ENCODE data around the gene BIRC2.

Gene BIRC2

GRCh38 chr11:102402548-102402947, 55.5 kb downstream of the BIRC2 start:
- DNase-seq (ENCODE audit: low read depth) = no peak

- no peak for DNase-seq (ENCODE audit: low read depth)
These were observed 58.5 kb downstream of the BIRC2 start for GRCh38 chr11:102405501-102405900.

- DNase-seq (ENCODE audit: low read depth) = no peak
These were observed 59.1 kb downstream of the BIRC2 start for GRCh38 chr11:102406099-102406498.

- no peak for DNase-seq (ENCODE audit: low read depth)
These were observed 60.9 kb downstream of the BIRC2 start for GRCh38 chr11:102407901-102408300.

GRCh38 chr11:102408339-102408738, 61.3 kb downstream of the BIRC2 start:
- DNase-seq (ENCODE audit: low read depth) = no peak

GRCh38 chr11:102410382-102410784, 63.4 kb downstream of the BIRC2 start:
- no peak for DNase-seq (ENCODE audit: low read depth)

GRCh38 chr11:102411142-102411541, 64.1 kb downstream of the BIRC2 start:
- DNase-seq (ENCODE audit: low read depth) = no peak

GRCh38 chr11:102413497-102413896, 66.5 kb downstream of the BIRC2 start:
- no peak for DNase-seq (ENCODE audit: low read depth)

- no peak for DNase-seq (ENCODE audit: low read depth)
These were observed 67.5 kb downstream of the BIRC2 start for GRCh38 chr11:102414559-102414958.

- DNase-seq (ENCODE audit: low read depth) = no peak
These were observed 68.4 kb downstream of the BIRC2 start for GRCh38 chr11:102415304-102415916.

- DNase-seq (ENCODE audit: low read depth) = no peak
These were observed 70.0 kb downstream of the BIRC2 start for GRCh38 chr11:102416976-102417375.

GRCh38 chr11:102419181-102419580, 72.2 kb downstream of the BIRC2 start:
- no peak for DNase-seq (ENCODE audit: low read depth)

GRCh38 chr11:102420547-102420946, 73.5 kb downstream of the BIRC2 start:
- no peak for DNase-seq (ENCODE audit: low read depth)

- no peak for DNase-seq (ENCODE audit: low read depth)
These were observed 74.2 kb downstream of the BIRC2 start for GRCh38 chr11:102421261-102421660.

GRCh38 chr11:102422817-102423712, 76.1 kb downstream of the BIRC2 start:
- DNase-seq (ENCODE audit: low read depth) = no peak

GRCh38 chr11:102423936-102424335, 76.9 kb downstream of the BIRC2 start:
- no peak for DNase-seq (ENCODE audit: low read depth)

GRCh38 chr11:102426000-102426399, 79.0 kb downstream of the BIRC2 start:
- no peak for DNase-seq (ENCODE audit: low read depth)

- DNase-seq (ENCODE audit: low read depth) = no peak
These were observed 79.6 kb downstream of the BIRC2 start for GRCh38 chr11:102426570-102426969.

- DNase-seq (ENCODE audit: low read depth) = no peak
These were observed 80.1 kb downstream of the BIRC2 start for GRCh38 chr11:102427068-102427467.

All from stimulated activated CD8-positive, alpha-beta memory T cell treated with anti-CD3 and anti-CD28 coated beads, Interleukin-15, amount 100 ng/mL, for 24 hours (primary cell).